Fibroblast of lung (primary cell): ENCODE measurements around the gene DEPP1. TPM values are rescaled to one million over a fixed set of nuclear protein-coding genes. Genes with fewer than 3 reads are reported as not detected.
A peak's percentile ranks its signal among the peaks of the same experiment; 100 is the strongest.

Experiments
- DNase-seq, 2 donors: peaks; one replicate each; pipeline versions ENCODE4 v3.0.0 to v3.0.0-alpha.2; 2010; ENCODE audit warnings: low read depth in 2 of 2
- H2AFZ ChIP-seq: 2 replicates; pipeline ENCODE4 v1.5.1; 2012; ENCODE audit warnings: low read length, control low read depth, inconsistent platforms
- H3K27ac ChIP-seq: 2 replicates; pipeline ENCODE4 v1.5.1; 2011; ENCODE audit warnings: low read length, control low read depth; ENCODE audit not compliant: insufficient read depth
- H3K27me3 ChIP-seq: 2 replicates; pipeline ENCODE4 v1.5.1; 2011; ENCODE audit warnings: mild to moderate bottlenecking, low read length; ENCODE audit not compliant: control insufficient read depth, insufficient read depth
- H3K36me3 ChIP-seq: 2 replicates; pipeline ENCODE4 v1.5.1; 2011; ENCODE audit warnings: low read length; ENCODE audit not compliant: control insufficient read depth, insufficient read depth
- H3K4me1 ChIP-seq: 2 replicates; pipeline ENCODE4 v1.5.1; 2011; ENCODE audit warnings: low read length; ENCODE audit not compliant: control insufficient read depth, insufficient read depth; ENCODE audit errors: extremely low read depth
- H3K4me2 ChIP-seq: 2 replicates; pipeline ENCODE4 v1.5.1; 2011; ENCODE audit warnings: low read length, control low read depth; ENCODE audit not compliant: insufficient read depth; ENCODE audit errors: extremely low read depth
- H3K4me3 ChIP-seq, 4 experiments: fragments of 200-600 bp in 1 of 4; sonication (generic) in 1 of 4; replicated peaks in 1 of 4; 2 replicates each; pipeline ENCODE4 v1.5.1; 2011 to 2016; ENCODE audit warnings: low read length in 4 of 4, low read depth in 3 of 4, mild to moderate bottlenecking in 3 of 4, control low read depth in 2 of 4, inconsistent platforms in 1 of 4, mixed read lengths in 1 of 4; ENCODE audit not compliant: insufficient read depth in 1 of 4; ENCODE audit errors: control extremely low read depth in 1 of 4
- H3K79me2 ChIP-seq: 2 replicates; pipeline ENCODE4 v1.5.1; 2012; ENCODE audit warnings: mild to moderate bottlenecking, low read length, inconsistent platforms; ENCODE audit not compliant: control insufficient read depth, insufficient read depth
- H3K9ac ChIP-seq: 2 replicates; pipeline ENCODE4 v1.5.1; 2011; ENCODE audit warnings: mild to moderate bottlenecking, low read length, control low read depth; ENCODE audit not compliant: insufficient read depth
- H3K9me3 ChIP-seq: 2 replicates; pipeline ENCODE4 v1.5.1; 2012; ENCODE audit warnings: low read depth, low read length; ENCODE audit not compliant: control insufficient read depth, insufficient read depth
- H4K20me1 ChIP-seq: 2 replicates; pipeline ENCODE4 v1.5.1; 2011; ENCODE audit warnings: low read length; ENCODE audit not compliant: control insufficient read depth, insufficient read depth; ENCODE audit errors: extremely low read depth
- EZH2 ChIP-seq: IDR thresholded peaks from 2 replicates; pipeline ENCODE4 v1.5.1; 2012; ENCODE audit warnings: low read length, control low read depth, mild to moderate bottlenecking; ENCODE audit errors: missing control alignments
- polyA plus RNA-seq, 2 donors: library from polyadenylated mRNA; depleted of rRNA in 1 of 2; stranded (reverse) in 1 of 2; unstranded in 1 of 2; fragments of >200 nt; gene quantifications; 2 replicates each; pipeline ENCODE4 v1.2.1, GENCODE V29; 2011 to 2012; ENCODE audit warnings: missing spikeins in 1 of 2
- total RNA-seq: library from RNA; depleted of rRNA; stranded (reverse); fragments of >200 nt; gene quantifications from 2 replicates; pipeline ENCODE4 v1.2.1, GENCODE V29; 2014
- TF ChIP-seq, protein P1 (sequence below), 2 donors: IDR thresholded peaks in 1 of 2; conservative IDR thresholded peaks in 1 of 2; 1 replicate in 1 of 2; 2 replicates in 1 of 2; pipeline ENCODE4 v1.5.1; 2011 to 2012; ENCODE audit warnings: low read length in 2 of 2, control low read depth in 1 of 2, inconsistent platforms in 1 of 2, low read depth in 1 of 2, mild to moderate bottlenecking in 1 of 2

DEPP1 gene
- total and polyA plus RNA-seq, 2 donors (not counting 1 experiment from before 2014, with no cell fraction given): 30.3 to 120 TPM

DNA sequence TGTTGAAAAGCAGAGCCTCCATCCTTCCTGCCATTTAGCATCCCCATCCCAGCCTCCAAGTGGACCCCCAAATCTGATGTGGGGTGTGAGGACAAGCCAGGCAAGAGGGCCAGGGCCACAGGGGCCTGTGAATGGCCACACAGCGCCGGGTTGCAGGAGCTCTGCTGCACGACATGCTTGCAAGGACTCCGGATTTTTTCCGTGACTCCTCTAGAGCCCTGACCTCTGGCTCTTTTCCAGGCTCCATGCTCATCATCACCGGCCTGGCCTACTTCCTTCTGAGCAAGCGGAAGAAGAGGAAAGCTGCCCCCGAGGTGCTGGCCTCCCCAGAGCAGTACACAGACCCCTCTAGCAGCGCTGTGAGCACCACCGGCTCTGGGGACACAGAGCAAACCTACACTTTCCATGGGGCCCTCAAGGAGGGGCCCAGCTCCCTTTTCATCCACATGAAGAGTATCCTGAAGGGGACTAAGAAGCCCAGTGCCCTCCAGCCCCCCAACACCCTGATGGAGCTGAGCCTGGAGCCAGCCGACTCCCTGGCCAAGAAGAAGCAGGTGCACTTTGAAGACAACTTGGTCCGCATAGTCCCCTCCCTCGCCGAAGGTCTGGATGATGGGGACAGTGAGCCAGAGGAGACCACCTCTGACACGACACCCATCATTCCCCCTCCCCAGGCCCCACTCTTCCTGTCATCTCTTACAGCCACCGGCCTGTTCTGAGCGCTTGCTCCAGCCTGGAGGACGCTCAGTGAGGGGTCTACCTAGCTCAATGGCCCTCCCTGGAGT lies 44.0 kb downstream of the DEPP1 start:
- TF ChIP-seq, protein P1, sequence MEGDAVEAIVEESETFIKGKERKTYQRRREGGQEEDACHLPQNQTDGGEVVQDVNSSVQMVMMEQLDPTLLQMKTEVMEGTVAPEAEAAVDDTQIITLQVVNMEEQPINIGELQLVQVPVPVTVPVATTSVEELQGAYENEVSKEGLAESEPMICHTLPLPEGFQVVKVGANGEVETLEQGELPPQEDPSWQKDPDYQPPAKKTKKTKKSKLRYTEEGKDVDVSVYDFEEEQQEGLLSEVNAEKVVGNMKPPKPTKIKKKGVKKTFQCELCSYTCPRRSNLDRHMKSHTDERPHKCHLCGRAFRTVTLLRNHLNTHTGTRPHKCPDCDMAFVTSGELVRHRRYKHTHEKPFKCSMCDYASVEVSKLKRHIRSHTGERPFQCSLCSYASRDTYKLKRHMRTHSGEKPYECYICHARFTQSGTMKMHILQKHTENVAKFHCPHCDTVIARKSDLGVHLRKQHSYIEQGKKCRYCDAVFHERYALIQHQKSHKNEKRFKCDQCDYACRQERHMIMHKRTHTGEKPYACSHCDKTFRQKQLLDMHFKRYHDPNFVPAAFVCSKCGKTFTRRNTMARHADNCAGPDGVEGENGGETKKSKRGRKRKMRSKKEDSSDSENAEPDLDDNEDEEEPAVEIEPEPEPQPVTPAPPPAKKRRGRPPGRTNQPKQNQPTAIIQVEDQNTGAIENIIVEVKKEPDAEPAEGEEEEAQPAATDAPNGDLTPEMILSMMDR (conservative IDR thresholded peaks at IDR 0.05 in 1 of 2, IDR thresholded peaks at IDR 0.05 in 1 of 2; ENCODE audit: low read depth in 1 of 2, low read length in 2 of 2): no peak
- TF ChIP-seq EZH2: no peak
- H3K4me2 ChIP-seq: no peak overlapping the region
- H2AFZ ChIP-seq: no peak overlapping the region
- H3K27ac ChIP-seq: no peak overlapping the region
- H3K79me2 ChIP-seq: no peaks in the 10 kb centered on the region
- H4K20me1 ChIP-seq: no peaks in the 10 kb centered on the region
- H3K4me1 ChIP-seq: no peaks in the 10 kb centered on the region
- H3K27me3 ChIP-seq: no peaks in the 10 kb centered on the region
- H3K36me3 ChIP-seq: no peaks in the 10 kb centered on the region
- no peak overlapping the region for H3K4me3 ChIP-seq
- no peaks in the 10 kb centered on the region for H3K9me3 ChIP-seq
- peak in 1 of 2 donors; percentile 12 for DNase-seq
- no peak overlapping the region for H3K9ac ChIP-seq

DNA sequence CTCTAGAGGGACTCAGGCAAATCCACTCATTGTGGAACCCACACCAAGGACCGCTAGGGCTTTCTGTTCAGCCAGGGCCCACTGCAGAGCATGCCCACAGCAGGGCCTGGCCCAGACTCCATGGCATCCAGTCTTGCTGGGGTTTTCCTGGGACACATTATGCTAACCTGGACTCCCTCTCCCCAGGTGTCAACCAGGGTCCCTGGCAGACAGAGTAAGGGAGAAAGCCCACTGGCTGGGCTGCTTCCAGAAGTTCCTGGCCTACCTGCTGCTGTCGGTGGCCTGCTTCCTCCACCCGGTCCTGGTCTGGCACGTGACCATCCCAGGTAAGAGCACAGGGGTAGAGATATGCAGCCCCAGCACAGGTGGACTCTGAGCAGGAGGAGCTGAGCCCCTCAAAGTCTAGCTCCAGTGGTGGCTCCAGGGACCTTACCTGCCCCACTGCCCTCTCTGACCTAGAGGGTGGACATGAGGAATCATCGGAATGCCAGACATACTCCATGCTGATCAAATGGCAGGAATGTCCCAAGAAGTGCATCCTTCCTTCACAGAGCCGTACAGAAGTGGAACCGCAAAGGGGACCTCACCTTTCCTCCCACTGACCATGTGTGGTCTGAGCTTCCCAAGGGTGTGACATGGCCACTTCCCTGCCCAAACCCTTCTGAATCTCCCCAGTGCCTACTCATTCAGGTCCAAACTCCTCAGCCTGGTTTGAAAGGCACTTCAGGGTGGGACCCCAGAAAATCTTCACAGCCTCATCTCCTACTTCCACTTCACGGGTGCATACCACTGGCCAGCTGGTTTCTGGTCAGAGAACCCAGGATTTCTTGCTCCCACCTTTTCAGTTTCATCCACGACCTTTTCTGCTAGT lies 44.9 kb downstream of the DEPP1 start:
- no peaks in the 10 kb centered on the region for H4K20me1 ChIP-seq
- H3K4me3 ChIP-seq: no peak overlapping the region
- no peaks in the 10 kb centered on the region for H3K27me3 ChIP-seq
- no peaks in the 10 kb centered on the region for H3K36me3 ChIP-seq
- no peaks in the 10 kb centered on the region for H3K9me3 ChIP-seq
- no peak overlapping the region for H3K27ac ChIP-seq
- no peak overlapping the region for H2AFZ ChIP-seq
- TF ChIP-seq, protein P1 (conservative IDR thresholded peaks at IDR 0.05 in 1 of 2, IDR thresholded peaks at IDR 0.05 in 1 of 2; ENCODE audit: low read depth in 1 of 2, low read length in 2 of 2): no peak
- H3K79me2 ChIP-seq: no peaks in the 10 kb centered on the region
- H3K4me2 ChIP-seq: no peak overlapping the region
- H3K4me1 ChIP-seq: no peaks in the 10 kb centered on the region
- H3K9ac ChIP-seq: no peak overlapping the region
- DNase-seq: no peak
